Stimulated activated CD8-positive, alpha-beta memory T cell treated with anti-CD3 and anti-CD28 coated beads, Interleukin-15, amount 100 ng/mL, for 4 hours (primary cell): ENCODE data around the gene CCDC77.
"Not testable (repeated sequence)": the region's sequence is repeated elsewhere in the genome, so short reads cannot be mapped to it uniquely, and the experiment has no call there.

Experiments
- DNase-seq, 2 donors: peaks; one replicate each; pipeline ENCODE4 v3.0.0-alpha.2; 2020; ENCODE audit warnings: low read depth in 2 of 2

The CCDC77 gene

GRCh38 chr12:401235-402028 is at the start of gene CCDC77:
Gene CCDC77, plus strand, starts transcription at chr12:401644. Its CDS starts 7,740 bp downstream, at chr12:409384.
- peak; percentile 78 to 79 for DNase-seq

- no peak for DNase-seq
These were observed 45.0 kb upstream of the CCDC77 start for GRCh38 chr12:356276-356988.

- DNase-seq, result no peak
These were observed 42.4 kb upstream of the CCDC77 start for GRCh38 chr12:359091-359490.

GRCh38 chr12:366820-367219 is 34.6 kb upstream of the CCDC77 start:
- no peak for DNase-seq

- DNase-seq, result no peak
These were observed 33.5 kb upstream of the CCDC77 start for GRCh38 chr12:367972-368371.

GRCh38 chr12:370739-371485 is 30.5 kb upstream of the CCDC77 start:
- DNase-seq, result not testable (repeated sequence)

GRCh38 chr12:386651-387050 is 14.8 kb upstream of the CCDC77 start:
- no peak for DNase-seq

GRCh38 chr12:388012-388411 is 13.4 kb upstream of the CCDC77 start:
- no peak for DNase-seq

GRCh38 chr12:388541-389141 is 12.8 kb upstream of the CCDC77 start:
- DNase-seq, result peak in 1 of 2 donors; percentile 5

- peak; percentile 79 to 86 for DNase-seq
These were observed 12.0 kb upstream of the CCDC77 start, which contains the start of gene KDM5A for GRCh38 chr12:389142-390096. Gene KDM5A, minus strand, starts transcription at chr12:389320. Its CDS starts 229 bp downstream, at chr12:389091.

- no peak for DNase-seq
These were observed 616 bp upstream of the CCDC77 start for GRCh38 chr12:400828-401227.

- DNase-seq, result no peak
These were observed 565 bp downstream of the CCDC77 start for GRCh38 chr12:402029-402389.

- no peak for DNase-seq
These were observed 13.4 kb downstream of the CCDC77 start for GRCh38 chr12:414859-415258.

GRCh38 chr12:418432-418831 is 17.0 kb downstream of the CCDC77 start:
- DNase-seq, result no peak

GRCh38 chr12:422526-422925 is 21.1 kb downstream of the CCDC77 start:
- no peak for DNase-seq

- not testable (repeated sequence) for DNase-seq
These were observed 34.3 kb downstream of the CCDC77 start for GRCh38 chr12:435737-436136.

- DNase-seq, result no peak
These were observed 40.9 kb downstream of the CCDC77 start for GRCh38 chr12:442235-442884.

GRCh38 chr12:447141-447540 is 45.7 kb downstream of the CCDC77 start:
- DNase-seq, result no peak

- DNase-seq, result no peak
These were observed 47.8 kb downstream of the CCDC77 start for GRCh38 chr12:449203-449602.

- DNase-seq, result no peak
These were observed 49.0 kb downstream of the CCDC77 start for GRCh38 chr12:450438-450837.
